Immature natural killer cell (primary cell): ENCODE measurements around the gene C6orf163. TPM values are rescaled to one million over a fixed set of nuclear protein-coding genes. Genes with fewer than 3 reads are reported as not detected.
"Not testable (repeated sequence)": the region's sequence is repeated elsewhere in the genome, so short reads cannot be mapped to it uniquely, and the experiment has no call there.

Source experiments
- DNase-seq, 3 donors: peaks; one replicate each; pipeline ENCODE4 v3.0.0; 2022; ENCODE audit warnings: mixed read lengths in 1 of 3
- H3K27ac Mint-ChIP-seq, 6 donors: one replicate each; pipeline ENCODE4 v1.8.0; 2020; ENCODE audit warnings: mixed read lengths in 6 of 6, mild to moderate bottlenecking in 5 of 6, inconsistent platforms in 4 of 6, moderate library complexity in 3 of 6
- H3K27me3 Mint-ChIP-seq, 3 donors: one replicate each; pipeline ENCODE4 v1.8.0; 2020 to 2021; ENCODE audit warnings: low read depth in 3 of 3, mild to moderate bottlenecking in 3 of 3, mixed read lengths in 3 of 3, moderate library complexity in 3 of 3, inconsistent platforms in 1 of 3
- H3K36me3 Mint-ChIP-seq, 3 donors: one replicate each; pipeline ENCODE4 v1.8.0; 2020; ENCODE audit warnings: mixed read lengths in 3 of 3, inconsistent platforms in 2 of 3, mild to moderate bottlenecking in 2 of 3
- H3K4me1 Mint-ChIP-seq, 2 donors: one replicate each; pipeline ENCODE4 v1.8.0; 2020; ENCODE audit warnings: inconsistent platforms in 2 of 2, mild to moderate bottlenecking in 2 of 2, mixed read lengths in 2 of 2, moderate library complexity in 1 of 2
- H3K4me3 Mint-ChIP-seq, 5 donors: one replicate each; pipeline ENCODE4 v1.8.0; 2020; ENCODE audit warnings: mild to moderate bottlenecking in 5 of 5, mixed read lengths in 5 of 5, inconsistent platforms in 3 of 5, moderate library complexity in 3 of 5
- H3K9me3 Mint-ChIP-seq, 6 donors: one replicate each; pipeline ENCODE4 v1.8.0; 2020; ENCODE audit warnings: mild to moderate bottlenecking in 6 of 6, mixed read lengths in 6 of 6, inconsistent platforms in 4 of 6, moderate library complexity in 3 of 6
- polyA plus RNA-seq, 3 donors: library from polyadenylated mRNA; unstranded; fragments of 300-500 nt; fragmentation: Illumina TruSeq; gene quantifications; one replicate each; pipeline ENCODE4 v1.2.3, GENCODE V29; 2021

The C6orf163 gene
- under 1 TPM in 2 of 3 donors, not detected in 1; 0.20 to 0.42 TPM for polyA plus RNA-seq

GRCh38 chr6:87344731-87345130 lies at the start of gene C6orf163:
Gene C6orf163, plus strand, starts transcription at chr6:87344813. Its CDS starts 287 bp downstream, at chr6:87345100.
- Mint-ChIP-seq H3K4me3 (no peak within 1 kb of the TSS), H3K4me1 (no peaks in the 10 kb centered on the region), H3K27ac (no peak within 1 kb of the TSS), H3K27me3 (no peaks in the 10 kb centered on the region), H3K36me3 (peaks cover 0 to 12% (median 6%) of the 10 kb centered on the region in 3 donors), H3K9me3 (no peaks in the 10 kb centered on the region)
- DNase-seq = no peak

GRCh38 chr6:87297119-87297518 lies 47.5 kb upstream of the C6orf163 start:
- Mint-ChIP-seq H3K27me3 (peaks cover 4 to 10% (median 8%) of the 10 kb centered on the region in 3 donors), H3K9me3 (no peaks in the 10 kb centered on the region), H3K36me3 (no peaks in the 10 kb centered on the region), H3K4me3 (no peak overlapping the region), H3K4me1 (no peaks in the 10 kb centered on the region), H3K27ac (no peak overlapping the region)
- DNase-seq = no peak

- H3K36me3 Mint-ChIP-seq, H3K4me3 Mint-ChIP-seq, DNase-seq, H3K4me1 Mint-ChIP-seq, H3K27ac Mint-ChIP-seq, H3K9me3 Mint-ChIP-seq: not testable (repeated sequence)
- H3K27me3 Mint-ChIP-seq = peaks cover 3 to 17% (median 11%) of the 10 kb centered on the region in 3 donors
These were observed 43.3 kb upstream of the C6orf163 start for GRCh38 chr6:87301277-87301676.

GRCh38 chr6:87308970-87309369 lies 35.6 kb upstream of the C6orf163 start:
- Mint-ChIP-seq H3K9me3 (peaks cover 0 to 5% (median 2%) of the 10 kb centered on the region in 6 donors), H3K36me3 (no peaks in the 10 kb centered on the region), H3K27me3 (peaks cover 3% of the 10 kb centered on the region in 3 donors)

GRCh38 chr6:87312860-87313259 lies 31.8 kb upstream of the C6orf163 start:
- H3K9me3 Mint-ChIP-seq = peaks cover 0 to 2% (median 0%) of the 10 kb centered on the region in 6 donors
- H3K36me3 Mint-ChIP-seq = no peaks in the 10 kb centered on the region
- H3K27me3 Mint-ChIP-seq = peaks cover 2 to 6% (median 5%) of the 10 kb centered on the region in 3 donors
- no peak for DNase-seq
- H3K4me3 Mint-ChIP-seq = no peak overlapping the region
- H3K4me1 Mint-ChIP-seq = no peaks in the 10 kb centered on the region
- no peak overlapping the region for H3K27ac Mint-ChIP-seq

More at GRCh38 chr6:87308970-87309369, 35.6 kb upstream of the C6orf163 start:
- Mint-ChIP-seq H3K4me1 (no peaks in the 10 kb centered on the region), H3K4me3 (no peak overlapping the region), H3K27ac (no peak overlapping the region)
- DNase-seq = no peak

- H3K4me1 Mint-ChIP-seq = no peaks in the 10 kb centered on the region
- no peak overlapping the region for H3K27ac Mint-ChIP-seq
- DNase-seq = no peak
- H3K36me3 Mint-ChIP-seq = no peaks in the 10 kb centered on the region
- H3K27me3 Mint-ChIP-seq = peaks cover 2 to 8% (median 4%) of the 10 kb centered on the region in 3 donors
- H3K9me3 Mint-ChIP-seq = no peaks in the 10 kb centered on the region
- H3K4me3 Mint-ChIP-seq = no peak overlapping the region
These were observed 29.5 kb upstream of the C6orf163 start for GRCh38 chr6:87315071-87315470.

- Mint-ChIP-seq H3K27me3 (peaks cover 2 to 6% (median 2%) of the 10 kb centered on the region in 3 donors), H3K4me1 (peaks cover 14 to 17% of the 10 kb centered on the region in 2 donors), H3K36me3 (no peaks in the 10 kb centered on the region), H3K9me3 (no peaks in the 10 kb centered on the region), H3K27ac (no peak overlapping the region), H3K4me3 (no peak overlapping the region)
- no peak for DNase-seq
These were observed 25.2 kb upstream of the C6orf163 start for GRCh38 chr6:87319271-87319987.

- no peaks in the 10 kb centered on the region for H3K36me3 Mint-ChIP-seq
These were observed 22.1 kb upstream of the C6orf163 start, which contains the start of gene SMIM8 for GRCh38 chr6:87322304-87323212. Gene SMIM8, plus strand, starts transcription at chr6:87322588. Its CDS starts 14,444 bp downstream, at chr6:87337032.

GRCh38 chr6:87323880-87324279 lies 20.7 kb upstream of the C6orf163 start:
- peaks cover 14 to 17% of the 10 kb centered on the region in 2 donors for H3K4me1 Mint-ChIP-seq
- H3K27ac Mint-ChIP-seq, DNase-seq, H3K36me3 Mint-ChIP-seq, H3K27me3 Mint-ChIP-seq, H3K9me3 Mint-ChIP-seq: not testable (repeated sequence)
- H3K4me3 Mint-ChIP-seq = peak overlapping the region; percentile 28 to 68 (median 57)

More at GRCh38 chr6:87322304-87323212, 22.1 kb upstream of the C6orf163 start, which contains the start of gene SMIM8:
- Mint-ChIP-seq H3K27me3 (peaks cover 0 to 4% (median 2%) of the 10 kb centered on the region in 3 donors), H3K9me3 (peaks cover 0 to 2% (median 0%) of the 10 kb centered on the region in 6 donors), H3K27ac (peak within 1 kb of the TSS; percentile 84 to 93 (median 89)), H3K4me3 (peak within 1 kb of the TSS; percentile 94 to 99 (median 98)), H3K4me1 (peaks cover 14 to 17% of the 10 kb centered on the region in 2 donors)
- DNase-seq = peak; percentile 76 to 82 (median 81)

GRCh38 chr6:87330961-87331360 lies 13.7 kb upstream of the C6orf163 start:
- no peak overlapping the region for H3K27ac Mint-ChIP-seq
- H3K36me3 Mint-ChIP-seq = peaks cover 0 to 5% (median 5%) of the 10 kb centered on the region in 3 donors

GRCh38 chr6:87333033-87333432 lies 11.6 kb upstream of the C6orf163 start:
- no peak for DNase-seq
- peaks cover 0 to 1% (median 0%) of the 10 kb centered on the region in 3 donors for H3K27me3 Mint-ChIP-seq
- no peaks in the 10 kb centered on the region for H3K9me3 Mint-ChIP-seq
- H3K4me1 Mint-ChIP-seq = peaks cover 21% of the 10 kb centered on the region in 2 donors
- H3K36me3 Mint-ChIP-seq = peaks cover under 1 to 10% (median 5%) of the 10 kb centered on the region in 3 donors
- H3K4me3 Mint-ChIP-seq = peak overlapping the region in 1 of 5 donors; percentile 17
- H3K27ac Mint-ChIP-seq = peak overlapping the region in 5 of 6 donors; percentile 31 to 73 (median 36)

More at GRCh38 chr6:87330961-87331360, 13.7 kb upstream of the C6orf163 start:
- no peak for DNase-seq
- peaks cover 21% of the 10 kb centered on the region in 2 donors for H3K4me1 Mint-ChIP-seq
- peaks cover 0 to 2% (median 0%) of the 10 kb centered on the region in 6 donors for H3K9me3 Mint-ChIP-seq
- peaks cover 0 to 4% (median 2%) of the 10 kb centered on the region in 3 donors for H3K27me3 Mint-ChIP-seq
- no peak overlapping the region for H3K4me3 Mint-ChIP-seq

GRCh38 chr6:87333591-87334181 lies 10.9 kb upstream of the C6orf163 start:
- peaks cover 21% of the 10 kb centered on the region in 2 donors for H3K4me1 Mint-ChIP-seq
- H3K27ac Mint-ChIP-seq = peak overlapping the region; percentile 9 to 85 (median 75)
- peak in 1 of 3 donors; percentile 4 for DNase-seq

GRCh38 chr6:87334683-87335082 lies 9.9 kb upstream of the C6orf163 start:
- no peak for DNase-seq
- H3K4me3 Mint-ChIP-seq = no peak overlapping the region
- H3K4me1 Mint-ChIP-seq = peaks cover 20 to 21% of the 10 kb centered on the region in 2 donors
- H3K27me3 Mint-ChIP-seq = no peaks in the 10 kb centered on the region
- peaks cover 3 to 10% (median 5%) of the 10 kb centered on the region in 3 donors for H3K36me3 Mint-ChIP-seq
- no peaks in the 10 kb centered on the region for H3K9me3 Mint-ChIP-seq
- H3K27ac Mint-ChIP-seq = no peak overlapping the region

More at GRCh38 chr6:87333591-87334181, 10.9 kb upstream of the C6orf163 start:
- H3K4me3 Mint-ChIP-seq = peak overlapping the region in 4 of 5 donors; percentile 29 to 71 (median 56)
- no peaks in the 10 kb centered on the region for H3K9me3 Mint-ChIP-seq
- peaks cover 3 to 10% (median 5%) of the 10 kb centered on the region in 3 donors for H3K36me3 Mint-ChIP-seq
- H3K27me3 Mint-ChIP-seq = peaks cover 0 to 1% (median 0%) of the 10 kb centered on the region in 3 donors
